GM21786 (cell line): ENCODE data around the gene ACAA1.
"Not testable (repeated sequence)": the region's sequence is repeated elsewhere in the genome, so short reads cannot be mapped to it uniquely, and the experiment has no call there.

ENCODE experiments used
- ATAC-seq: cut with Tn5 transposase; IDR thresholded peaks from one replicate; pipeline ENCODE4 v1.9.1; 2021; ENCODE audit not compliant: unreplicated experiment

The ACAA1 gene

DNA sequence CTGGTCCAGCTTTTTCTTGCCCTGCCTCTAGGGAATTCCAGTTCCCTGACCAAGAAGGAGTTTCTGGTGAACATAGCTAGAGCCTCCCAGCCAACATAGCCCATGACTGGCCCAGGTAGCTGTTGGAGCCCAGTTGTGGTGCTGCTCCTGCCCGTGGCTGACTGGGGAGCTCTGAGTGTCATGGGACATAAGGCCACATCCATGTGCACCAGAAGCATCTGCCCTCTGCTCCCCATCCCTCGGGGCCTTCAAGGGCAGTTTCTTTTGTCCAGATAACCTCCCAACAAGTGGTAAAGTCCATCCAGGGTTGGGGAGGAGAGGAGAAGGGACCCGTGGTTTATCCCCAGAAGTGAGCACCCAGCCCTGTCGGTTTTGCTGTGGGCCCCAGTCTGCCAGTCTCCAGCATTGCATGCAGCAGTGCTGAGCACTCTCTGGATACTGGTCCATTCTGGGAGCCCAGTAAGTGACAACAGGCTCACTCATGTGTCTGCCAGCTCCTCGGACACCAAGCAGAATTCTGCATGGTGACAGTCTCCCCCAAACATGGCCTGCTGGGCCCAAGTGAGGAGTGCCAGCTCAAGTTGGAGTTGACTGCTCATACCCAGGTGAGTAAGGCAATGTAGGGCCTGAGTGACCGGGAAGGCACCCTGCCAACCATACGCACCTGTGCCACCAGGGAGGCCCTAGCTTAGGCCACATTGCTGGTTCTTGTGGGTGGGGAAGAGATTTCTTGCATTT lies 28.8 kb downstream of the ACAA1 start:
- ATAC-seq = no peak

DNA sequence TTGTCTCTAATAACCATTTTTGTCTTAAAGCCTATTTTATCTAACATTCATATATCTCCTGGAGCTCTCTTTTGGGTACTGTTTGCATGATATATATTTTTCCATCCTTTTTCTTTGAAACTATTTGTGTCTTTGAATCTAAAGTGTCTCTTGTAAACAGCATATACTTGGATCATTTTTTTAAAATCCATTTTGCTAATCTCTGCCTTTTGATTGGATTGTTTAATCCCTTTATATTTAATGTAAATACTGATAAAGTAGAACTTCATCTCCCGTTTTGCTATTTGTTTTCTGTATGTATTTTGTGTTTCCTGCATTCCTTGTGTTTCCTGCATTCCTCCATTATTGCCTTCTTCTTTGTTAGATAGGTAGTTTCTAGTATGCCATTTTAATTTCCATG lies 31.4 kb downstream of the ACAA1 start:
- no peak for ATAC-seq

DNA sequence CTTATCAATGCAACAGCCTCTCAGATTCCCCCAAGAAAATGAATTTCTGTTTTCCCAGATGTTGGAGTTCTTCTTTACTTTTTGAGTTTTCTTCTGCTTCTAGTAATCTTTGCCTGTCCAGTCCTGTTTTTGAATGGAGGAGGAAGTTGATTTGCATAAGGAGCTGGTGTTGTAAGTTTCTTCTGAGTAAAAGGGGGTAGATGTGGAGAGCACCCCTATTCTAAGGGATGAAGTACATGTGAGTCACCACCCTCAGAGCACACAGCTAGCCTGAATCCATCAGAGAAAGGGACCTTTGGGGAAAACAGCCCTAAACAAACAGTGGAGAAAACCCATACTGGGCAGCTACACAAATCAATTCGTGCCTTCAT lies 34.5 kb downstream of the ACAA1 start:
- no peak for ATAC-seq

DNA sequence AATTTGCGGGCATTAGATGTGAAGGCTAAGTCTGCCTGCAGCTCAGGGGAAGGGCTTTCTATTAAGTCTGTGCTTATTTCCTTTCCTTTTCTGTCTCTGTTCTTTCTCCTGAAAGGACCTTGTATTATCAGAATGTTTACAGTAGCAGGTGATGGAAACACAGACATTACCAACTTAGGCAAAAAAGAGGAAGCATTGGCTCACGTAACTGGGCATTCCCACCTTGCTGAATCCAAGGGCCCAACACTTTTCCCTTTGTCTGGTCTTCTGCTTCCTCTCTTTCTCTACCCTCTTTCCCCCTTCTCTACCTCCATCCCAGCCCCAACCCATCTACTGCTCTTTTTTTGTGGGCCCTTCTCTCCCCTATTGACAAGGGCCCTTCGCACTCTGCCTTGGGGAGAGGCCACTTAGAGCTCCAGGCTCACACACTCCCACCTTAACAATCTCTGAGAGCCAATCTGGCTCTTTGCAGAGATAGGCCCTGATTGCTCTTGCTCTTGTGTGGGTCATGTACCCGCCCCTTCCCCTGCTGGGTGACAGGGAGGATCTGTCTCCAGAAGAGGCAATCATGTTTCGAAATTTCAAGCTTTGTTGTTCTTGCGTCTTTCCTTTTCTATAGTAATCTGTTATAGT lies 35.0 kb downstream of the ACAA1 start:
- no peak for ATAC-seq

DNA sequence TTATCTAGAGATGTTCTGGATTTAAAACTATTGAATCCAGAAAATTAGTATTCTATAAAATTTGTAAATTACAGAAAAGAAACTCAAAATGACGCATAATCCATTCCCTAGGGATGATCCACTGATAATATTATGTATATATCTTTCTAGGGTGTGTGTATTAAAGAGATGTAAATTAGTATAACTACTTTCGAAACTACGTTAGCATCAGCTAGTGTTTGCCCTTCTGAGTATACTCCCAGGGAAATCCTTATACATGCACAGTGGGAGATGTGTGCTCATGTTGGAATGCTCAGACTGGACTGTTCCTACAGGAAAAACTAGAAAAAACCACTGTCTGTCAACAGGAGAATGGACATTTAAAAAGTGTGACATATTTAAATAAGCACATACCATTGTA lies 36.4 kb downstream of the ACAA1 start:
- ATAC-seq = no peak

DNA sequence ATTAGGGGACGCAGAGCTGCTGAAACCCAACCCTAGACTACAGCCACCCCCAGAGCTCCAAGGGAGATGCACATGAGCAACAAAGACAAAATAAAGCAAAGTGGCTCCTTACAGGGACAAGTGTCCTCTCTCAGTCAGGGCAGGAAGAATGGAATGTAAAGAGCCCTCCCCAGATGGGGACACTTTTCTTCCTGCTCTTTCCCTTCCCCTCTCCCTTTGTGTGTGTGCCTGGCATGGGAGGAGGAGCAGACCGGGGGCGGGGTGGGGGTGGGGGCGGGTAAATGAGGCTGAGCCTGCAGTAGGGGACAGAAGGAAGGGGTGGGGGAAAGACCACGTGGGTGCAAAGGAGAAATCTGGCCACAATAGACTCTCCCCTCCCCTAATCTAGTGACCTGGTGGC lies 37.4 kb downstream of the ACAA1 start:
- ATAC-seq = no peak

DNA sequence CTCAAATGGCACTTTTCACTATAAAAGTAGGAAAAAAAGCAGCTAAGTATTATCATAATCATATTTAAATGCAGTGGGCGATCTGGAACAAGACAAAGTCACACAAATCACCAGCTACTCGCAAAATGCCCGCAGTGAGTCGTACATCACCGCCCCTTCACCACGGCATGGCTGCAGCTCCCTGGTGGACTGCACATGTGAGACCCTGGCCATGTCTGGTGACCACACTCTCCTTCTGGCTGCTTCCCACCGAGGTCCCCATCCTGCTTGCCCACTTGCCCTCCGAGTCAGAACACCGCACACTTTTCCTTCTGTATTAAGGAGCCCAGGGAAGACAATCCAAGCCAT lies 38.6 kb downstream of the ACAA1 start:
- no peak for ATAC-seq

DNA sequence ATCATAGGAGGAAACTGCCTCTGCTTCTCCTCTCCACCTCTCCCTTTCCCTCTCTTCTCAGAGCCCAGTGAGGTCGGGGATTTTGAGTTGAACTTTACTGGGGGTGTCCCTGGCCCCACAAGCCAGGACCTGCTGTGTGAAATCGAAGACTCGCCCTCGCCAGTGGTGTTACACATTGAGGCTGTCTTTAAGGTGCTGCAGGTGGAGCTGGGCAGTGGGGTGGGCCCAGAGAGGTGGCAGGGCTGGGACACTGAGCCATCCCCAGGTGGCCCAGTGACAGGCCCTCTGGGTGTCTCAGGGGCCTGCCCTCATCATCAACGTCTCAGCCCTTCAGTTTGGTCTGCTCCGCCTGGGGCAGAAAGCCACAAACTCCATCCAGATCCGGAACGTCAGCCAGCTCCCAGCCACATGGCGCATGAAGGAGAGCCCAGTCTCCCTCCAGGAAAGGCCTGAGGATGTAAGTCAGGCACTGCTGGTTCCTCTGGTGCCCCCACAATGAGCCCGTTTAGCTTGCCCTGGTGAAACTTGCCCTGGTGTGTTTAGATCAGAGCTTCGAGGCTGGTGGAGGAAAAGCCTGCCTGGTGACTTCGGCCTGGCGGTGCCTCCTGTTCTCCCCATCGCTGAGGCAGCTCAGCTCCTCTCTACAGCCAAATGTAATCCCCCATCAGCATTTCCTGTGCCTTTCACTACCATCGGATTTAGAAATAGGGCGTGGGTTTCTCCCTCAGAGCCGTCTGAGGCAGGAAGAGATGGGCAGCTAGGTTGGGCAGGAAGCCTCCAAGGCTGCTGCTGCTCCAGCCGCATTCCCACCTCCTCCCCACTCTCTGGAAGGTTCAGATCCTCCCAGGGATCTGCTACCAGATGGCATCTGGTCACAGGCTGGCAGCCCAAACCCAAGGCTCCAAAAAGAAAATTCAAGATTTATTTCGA lies 39.2 kb downstream of the ACAA1 start:
- no peak for ATAC-seq

DNA sequence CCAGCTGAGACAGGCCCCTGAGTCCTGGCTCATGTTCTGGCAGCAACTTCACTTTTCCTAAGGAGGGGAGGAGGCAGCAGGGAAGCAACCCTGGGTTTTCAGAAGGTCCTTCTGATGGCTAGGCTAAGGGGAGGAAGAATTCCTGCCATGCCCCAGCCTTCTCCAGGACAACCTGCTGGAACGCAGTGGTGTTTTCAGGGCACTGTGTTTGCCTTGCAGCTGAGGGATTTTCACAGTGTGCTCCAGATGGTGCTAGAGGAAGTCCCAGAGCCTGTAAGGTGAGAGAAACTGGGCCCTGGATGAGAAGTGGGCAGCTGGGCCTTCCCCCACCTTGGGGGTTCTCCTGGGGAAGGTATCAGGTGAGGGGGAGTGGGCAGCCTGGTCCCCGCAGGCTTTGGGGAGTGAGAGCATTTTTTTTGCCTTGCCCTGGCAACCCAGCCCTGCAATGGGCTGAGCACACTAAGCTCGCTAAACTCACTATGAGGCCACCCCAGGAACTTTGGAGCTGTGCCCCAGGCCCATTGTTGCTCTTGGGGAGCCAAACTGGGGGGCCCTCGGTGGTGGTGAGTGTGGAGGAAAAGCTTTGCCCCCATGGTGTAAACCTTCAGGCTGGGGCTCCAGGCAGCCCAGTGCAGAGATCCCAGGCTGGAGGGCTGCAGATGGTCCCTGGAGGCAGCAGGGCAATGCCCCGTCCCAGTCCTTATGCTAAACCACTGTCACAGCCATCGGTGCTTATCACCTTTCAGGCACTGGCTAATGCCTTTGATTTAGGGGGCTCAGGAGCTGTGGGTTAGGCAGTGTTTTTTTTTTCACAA lies 41.1 kb downstream of the ACAA1 start:
- ATAC-seq = no peak

DNA sequence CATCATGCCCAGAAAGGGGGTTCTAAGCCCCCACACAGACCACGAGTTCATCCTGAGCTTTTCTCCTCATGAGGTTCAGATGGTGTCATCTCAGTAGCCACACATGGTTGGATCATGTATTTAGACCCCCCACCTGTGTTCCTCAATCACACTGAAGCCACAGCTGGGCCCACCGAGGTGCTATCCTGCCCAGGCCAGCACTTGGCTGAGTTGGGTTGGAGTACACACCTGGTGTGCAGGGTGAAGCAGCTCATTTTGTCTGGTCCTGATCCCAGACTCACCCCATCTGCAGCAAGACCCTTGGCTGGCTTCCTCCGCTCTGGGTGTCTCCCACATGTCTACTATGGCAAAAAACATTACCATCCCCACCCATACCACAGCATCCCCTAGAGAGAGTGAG lies 41.9 kb downstream of the ACAA1 start:
- ATAC-seq = no peak

DNA sequence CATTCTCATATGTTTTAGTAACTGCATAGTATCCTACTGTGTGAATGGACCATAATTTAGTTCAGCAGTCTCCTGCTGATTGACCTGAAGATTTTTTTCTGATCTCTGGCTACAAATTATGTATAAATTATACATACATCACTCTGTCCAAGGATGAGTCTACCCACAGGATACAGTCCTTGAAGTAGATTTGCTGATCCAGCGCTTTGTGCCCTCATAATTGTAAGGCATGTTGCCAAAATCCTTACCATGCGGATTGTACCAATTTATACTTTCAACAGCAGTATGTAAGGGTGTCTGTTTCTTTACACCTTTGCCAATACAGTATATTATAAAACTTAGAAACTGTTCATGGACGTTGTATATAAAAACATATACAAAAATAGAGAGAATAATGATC lies 46.5 kb downstream of the ACAA1 start:
- ATAC-seq = no peak

DNA sequence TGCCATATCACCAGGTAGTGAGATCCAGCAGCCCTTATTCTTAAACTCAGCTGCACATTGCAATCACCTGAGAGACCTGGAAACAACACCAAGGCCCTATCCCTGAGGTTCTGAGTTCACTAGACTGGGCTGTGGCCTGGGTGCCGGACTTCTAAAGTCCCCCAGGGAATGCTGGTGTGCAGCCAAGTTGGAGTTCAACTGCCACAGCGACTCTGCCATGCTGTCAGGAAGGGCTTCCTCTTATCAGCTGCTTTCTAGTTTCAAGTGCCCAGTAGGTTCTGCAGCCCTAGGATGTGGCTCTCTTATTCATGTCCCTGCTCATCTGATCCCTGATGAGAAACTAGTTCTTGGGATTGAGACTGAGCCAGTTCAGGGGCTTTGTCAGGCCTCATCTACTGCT lies 47.8 kb downstream of the ACAA1 start:
- ATAC-seq = no peak

DNA sequence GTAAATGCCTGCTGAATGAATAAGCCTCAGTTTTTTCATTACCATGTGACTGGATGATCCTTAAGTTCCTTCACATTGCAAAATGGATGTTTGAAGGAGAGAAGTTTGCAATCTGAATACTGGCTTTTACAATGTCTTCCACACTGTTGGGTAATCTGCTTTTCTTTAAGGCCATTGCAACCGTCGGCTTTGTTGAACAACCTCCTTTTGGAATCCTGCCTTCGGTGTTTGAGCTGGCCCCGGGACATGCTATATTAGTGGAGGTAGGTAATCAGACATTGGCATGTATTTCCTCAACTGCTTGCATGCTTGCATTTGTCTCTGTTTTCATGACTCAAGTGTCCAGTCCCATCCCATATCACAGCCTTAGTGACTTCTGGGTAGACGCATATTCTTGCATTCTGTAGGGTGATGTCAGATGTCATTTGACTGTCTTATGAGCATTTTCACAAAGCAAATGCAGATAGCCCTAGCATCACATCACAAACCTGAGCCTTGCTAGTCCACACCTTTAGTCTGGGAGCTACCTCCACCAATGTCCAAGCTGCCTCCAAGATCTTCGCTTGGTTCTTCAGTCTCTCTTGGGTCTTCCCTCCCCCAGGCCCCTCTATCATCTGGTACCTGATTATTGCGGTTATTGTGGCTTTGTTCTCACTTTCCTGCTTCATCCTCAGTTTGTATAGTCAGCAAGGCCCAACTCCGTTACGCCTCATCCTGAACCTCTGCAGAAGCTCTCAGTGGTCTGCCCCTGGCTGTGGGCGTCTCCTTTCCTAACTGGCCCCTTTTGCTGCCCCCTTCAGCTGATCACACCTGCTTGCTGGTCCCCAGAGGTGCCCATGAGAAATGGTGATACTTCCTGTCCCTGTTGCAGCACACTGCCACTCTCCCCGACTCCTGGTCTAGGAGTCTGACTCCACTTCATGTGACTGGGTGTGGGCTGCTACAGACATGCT lies 48.5 kb downstream of the ACAA1 start:
- ATAC-seq = no peak

DNA sequence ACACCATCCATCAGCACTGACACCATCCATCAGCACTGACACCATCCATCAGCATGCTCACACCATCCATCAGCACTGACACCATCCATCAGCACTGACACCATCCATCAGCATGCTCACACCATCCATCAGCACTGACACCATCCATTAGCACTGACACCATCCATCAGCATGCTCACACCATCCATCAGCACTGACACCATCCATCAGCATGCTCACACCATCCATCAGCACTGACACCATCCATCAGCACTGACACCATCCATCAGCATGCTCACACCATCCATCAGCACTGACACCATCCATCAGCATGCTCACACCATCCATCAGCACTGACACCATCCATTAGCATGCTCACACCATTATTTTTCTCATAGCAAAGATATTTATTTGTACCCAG lies 49.6 kb downstream of the ACAA1 start:
- not testable (repeated sequence) for ATAC-seq

DNA sequence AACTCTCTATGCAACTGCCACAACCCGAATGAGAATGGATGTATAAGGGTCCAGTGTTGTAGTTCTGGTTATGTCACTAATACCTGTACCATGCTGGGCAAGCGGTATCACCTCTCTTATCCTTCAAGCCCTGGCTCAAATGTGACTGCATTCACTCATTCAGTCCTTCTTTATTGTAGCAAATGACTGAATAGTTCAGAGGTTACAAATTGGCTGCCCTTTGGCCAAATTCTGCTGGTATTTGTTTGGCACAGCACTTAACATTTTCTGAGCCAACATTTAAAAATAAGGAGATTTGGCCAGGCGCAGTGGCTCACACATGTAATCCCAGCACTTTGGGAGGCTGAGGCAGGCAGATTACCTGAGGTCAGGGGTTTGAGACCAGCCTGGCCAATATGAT lies 50.4 kb downstream of the ACAA1 start:
- ATAC-seq = no peak

DNA sequence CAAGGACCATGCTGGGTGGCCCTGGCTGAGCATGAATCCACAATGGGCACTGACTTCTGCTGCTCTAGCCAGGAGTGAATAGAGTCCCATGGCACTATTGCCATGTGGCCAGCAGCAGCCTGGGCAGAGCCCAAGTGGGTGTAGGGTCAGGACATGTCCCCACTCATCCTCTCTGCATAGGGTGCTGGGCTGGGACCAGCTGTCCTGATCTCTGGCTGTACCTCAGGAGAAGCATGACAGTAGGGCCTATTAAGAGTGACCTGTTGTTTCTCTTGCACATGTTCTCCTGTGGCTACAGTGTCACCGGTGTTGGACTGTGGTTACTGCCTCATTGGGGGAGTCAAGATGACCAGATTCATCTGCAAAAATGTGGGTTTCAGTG lies 51.0 kb downstream of the ACAA1 start:
- ATAC-seq = no peak

DNA sequence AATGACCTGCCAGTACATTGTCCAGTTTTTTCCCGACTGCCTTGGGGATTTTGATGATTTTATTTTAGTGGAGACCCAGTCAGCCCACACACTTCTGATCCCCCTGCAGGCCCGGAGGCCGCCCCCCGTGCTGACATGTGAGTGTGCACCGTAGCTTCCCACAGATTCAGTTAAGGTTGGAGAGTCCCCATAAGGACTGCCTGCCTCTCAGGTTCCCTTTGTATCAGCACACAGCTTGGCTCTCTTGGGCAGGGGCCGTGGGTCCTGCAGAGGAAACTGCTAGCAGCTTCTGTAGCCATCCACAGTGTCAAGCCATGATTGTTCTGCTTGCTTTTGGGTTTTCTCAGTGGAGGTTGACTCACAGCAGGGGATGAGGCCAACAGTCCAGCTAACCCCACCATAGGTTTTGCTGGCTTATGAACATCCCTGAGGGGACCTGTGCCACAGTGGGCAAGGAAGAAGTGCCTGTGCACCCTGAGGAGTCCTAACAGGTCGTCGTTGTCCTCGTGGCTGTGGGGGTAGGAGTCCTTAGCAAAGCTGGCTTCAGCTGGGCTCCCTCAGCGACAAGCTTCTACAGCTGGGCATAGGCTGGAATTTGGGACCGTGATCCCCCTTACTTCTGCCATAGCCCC lies 51.5 kb downstream of the ACAA1 start:
- ATAC-seq = no peak

DNA sequence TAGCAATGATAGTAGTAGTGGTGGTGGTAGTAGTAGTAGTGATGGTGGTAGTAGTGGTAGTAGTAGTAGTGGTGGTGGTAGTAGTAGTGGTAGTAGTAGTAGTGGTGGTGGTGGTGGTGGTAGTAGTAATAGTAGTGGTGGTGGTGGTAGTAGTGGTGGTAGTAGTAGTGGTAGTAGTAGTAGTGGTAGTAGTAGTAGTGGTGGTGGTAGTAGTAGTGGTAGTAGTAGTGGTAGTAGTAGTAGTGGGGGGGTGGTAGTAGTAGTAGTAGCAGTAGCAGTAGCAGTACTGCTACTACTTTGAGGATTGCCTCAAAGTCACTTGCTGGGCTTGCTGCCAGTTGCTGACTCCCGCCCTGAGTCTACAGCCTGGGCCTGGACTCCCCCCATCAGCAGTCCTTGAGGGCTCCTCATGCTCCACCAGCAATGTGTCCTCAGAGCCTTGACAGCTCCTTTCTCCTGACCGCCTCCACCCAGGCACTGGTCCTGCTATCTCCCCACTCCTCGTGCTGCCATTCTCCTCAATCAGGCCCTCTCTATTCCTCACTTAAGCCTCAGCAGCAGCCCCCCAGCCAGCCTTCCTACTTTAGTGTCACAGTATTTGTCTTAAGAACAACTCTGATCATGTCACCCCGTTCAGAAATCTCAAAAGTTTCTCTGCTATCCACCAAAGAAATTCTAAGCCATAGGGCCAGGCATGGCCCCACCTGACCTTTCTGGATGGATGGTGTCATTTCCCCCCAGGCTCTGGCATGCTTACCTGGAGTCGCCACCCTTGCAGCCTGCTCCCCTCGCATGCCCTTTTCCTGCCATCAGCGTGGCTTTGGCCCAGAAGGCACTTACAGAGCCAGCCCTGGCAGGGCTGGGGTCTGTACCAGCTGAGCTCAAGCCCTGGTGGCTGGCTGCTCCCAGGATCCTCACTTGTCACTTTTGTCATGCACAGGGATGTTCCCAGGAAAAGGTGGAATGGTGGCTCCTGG lies 52.3 kb downstream of the ACAA1 start:
- no peak for ATAC-seq
